NOMO-1 treated with DMSO at 0.1 percent for 48 hours (cell line): Measurements from ENCODE around the gene SLC30A4.

Experiments used
- DNase-seq: peaks from one replicate; lab custom pipeline; 2025; ENCODE audit not compliant: unreplicated experiment; lab: John Stamatoyannopoulos, UW

The SLC30A4 gene

DNA sequence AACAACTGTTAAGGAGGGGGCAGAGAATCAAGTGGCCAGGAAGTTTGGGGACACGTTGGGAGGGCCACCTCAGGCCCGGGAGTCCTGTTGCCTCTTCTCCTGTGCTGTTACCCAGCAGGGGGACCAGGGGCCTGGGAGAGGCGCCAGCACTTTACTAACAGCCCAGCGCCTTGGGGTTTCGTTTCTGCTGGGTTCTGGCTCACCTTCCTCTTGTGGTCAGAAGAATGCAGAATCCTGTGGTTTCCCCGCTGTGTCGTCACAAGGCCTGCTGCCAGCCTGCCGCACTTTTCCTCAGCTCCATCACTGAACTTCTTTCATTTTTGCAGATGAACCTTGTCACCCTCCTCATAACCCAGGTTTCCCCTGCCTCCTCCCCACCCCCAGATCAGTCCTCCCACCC lies 67.7 kb downstream of the SLC30A4 start:
- DNase-seq: peak; percentile 93

DNA sequence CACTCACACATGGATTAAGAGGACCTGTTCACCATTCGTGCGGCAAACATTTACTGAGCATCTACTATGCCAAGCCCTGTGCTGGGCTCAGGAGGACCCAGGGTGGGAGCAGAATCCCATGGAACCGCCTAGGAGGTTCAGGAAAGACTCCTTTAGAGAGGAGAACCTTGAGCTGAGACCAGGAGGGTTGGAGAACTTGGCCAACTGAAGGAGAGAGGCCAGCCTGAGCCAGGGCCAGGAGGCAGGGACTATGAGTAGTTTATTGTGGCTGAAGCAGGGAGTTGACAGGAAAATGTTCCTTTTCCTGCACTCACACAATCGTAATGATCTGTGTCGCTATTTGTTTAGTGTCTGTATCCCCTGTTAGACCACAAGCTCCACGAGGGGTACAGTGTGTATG lies 71.3 kb downstream of the SLC30A4 start:
- DNase-seq: no peak

DNA sequence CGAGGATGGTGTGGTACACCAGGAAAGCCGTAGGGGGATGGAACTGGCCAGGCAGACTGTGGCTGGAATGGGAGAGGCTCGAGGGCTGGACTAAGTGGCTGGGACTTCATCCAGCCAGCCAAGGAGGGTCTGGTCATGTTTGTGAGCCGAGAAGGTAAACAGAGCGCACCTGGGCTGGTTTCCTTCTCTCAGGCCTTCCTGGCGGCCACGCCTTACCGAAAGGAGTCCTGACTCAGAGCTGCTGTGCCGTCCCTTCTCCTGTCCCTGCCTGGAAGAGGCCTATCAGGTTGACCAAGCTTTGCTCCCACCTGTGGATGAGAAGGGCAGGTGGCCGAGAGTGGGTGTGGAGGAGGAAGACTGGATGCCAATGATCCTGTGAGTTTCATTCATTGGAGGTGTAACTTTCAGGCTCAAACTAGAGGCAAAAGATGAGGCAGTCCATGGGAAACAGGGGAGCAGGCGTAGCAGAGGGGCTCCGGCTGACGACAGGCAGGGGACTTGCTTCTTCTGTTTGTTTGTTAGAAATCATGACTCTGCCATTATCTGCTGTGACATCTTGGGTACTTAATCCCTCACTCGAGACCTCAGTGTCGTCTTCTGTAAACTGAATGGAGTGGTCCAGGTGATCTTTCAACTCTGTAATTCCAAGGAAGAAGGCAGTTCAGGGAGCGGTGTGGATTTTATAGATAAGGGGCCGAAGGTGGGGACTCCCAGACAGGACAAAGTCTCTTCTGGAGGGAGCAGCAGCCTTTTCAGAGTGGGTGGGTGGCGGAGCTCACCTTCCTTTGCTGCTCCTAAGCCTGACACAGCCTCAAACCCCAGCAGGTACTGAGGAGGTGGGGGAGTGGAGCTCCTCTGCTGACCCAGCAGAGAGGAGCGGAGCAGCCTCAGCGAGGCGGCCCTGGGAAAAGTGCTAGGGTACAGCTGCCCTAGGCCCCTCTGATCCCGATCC lies 72.4 kb downstream of the SLC30A4 start:
- no peak for DNase-seq

DNA sequence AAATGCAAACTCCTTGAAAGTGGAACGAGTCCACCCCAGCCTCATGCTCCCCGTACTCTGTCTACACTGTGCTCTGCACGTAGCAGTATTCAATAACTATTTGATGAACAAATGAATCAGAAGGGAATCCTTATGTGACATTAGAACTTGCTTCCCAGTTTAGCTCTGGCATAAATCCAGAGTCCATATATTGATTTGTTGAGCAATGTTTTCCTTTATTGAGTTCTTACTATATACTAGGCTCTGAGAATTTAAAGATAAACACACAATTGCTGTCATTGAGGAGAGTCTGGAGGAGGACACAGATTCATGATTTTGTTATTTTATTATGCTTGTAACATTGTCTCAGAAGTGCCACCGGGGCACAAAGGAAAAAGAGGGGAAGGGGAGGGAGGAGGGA lies 73.2 kb downstream of the SLC30A4 start:
- DNase-seq: no peak

DNA sequence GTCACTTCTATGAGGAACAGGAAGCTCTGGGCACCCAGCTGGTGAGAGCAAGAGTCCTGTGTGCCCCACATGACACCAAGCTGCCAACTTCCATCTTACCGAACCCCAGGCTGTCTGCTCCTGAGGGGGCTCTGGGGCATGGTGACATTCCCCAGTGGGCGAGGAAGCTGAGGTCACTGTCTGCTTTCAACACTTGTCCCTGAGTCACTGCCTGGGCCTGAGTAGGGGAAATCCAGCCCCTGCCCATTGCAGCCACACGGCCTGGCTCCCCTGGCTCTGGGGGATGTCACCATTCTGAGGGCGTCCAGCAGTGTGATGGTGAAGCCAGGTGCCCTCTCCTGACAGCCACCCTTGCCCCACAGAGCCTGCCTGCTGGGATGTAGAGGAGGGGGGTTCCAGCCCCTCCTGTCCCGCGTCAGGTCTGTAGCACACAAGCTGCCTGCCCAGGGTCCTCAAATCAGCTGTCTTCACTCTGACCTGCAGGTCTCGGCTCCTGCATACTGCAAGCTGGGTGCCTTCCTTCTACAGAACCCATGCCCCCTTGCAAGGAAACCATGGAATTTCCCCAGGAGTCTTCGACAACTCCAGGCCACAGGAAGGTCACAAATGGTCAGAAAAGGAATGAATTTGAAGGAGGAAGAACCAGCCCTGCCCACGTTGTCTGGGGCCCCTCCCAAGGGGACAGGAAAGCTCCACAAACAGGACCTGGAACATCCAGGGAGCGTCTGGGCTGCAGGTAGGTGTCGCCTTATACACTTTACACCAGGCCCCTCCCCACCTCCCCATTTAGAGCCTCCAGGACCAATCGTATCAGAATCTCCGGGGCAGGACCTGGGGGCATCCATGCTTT lies 74.3 kb downstream of the SLC30A4 start:
- DNase-seq: peak; percentile 28

DNA sequence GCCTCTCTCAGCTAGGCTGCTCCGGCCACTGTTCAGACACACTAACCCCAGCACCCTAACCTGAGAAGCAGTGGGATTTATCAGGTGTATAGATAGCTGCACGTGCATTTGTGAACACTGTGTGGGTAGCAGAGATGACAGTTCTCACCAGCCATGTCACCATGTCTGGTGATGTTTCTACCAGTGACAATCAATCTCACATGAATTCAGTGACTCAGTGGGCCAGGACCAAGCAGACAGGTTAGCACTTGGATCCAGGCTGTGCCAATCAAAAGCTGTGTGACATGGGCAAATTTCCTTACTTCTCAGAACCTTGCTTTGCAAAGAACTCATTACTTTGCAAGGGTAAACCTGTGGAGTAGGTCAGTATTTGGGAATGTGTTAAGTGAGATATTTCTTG lies 78.9 kb downstream of the SLC30A4 start:
- DNase-seq: no peak

DNA sequence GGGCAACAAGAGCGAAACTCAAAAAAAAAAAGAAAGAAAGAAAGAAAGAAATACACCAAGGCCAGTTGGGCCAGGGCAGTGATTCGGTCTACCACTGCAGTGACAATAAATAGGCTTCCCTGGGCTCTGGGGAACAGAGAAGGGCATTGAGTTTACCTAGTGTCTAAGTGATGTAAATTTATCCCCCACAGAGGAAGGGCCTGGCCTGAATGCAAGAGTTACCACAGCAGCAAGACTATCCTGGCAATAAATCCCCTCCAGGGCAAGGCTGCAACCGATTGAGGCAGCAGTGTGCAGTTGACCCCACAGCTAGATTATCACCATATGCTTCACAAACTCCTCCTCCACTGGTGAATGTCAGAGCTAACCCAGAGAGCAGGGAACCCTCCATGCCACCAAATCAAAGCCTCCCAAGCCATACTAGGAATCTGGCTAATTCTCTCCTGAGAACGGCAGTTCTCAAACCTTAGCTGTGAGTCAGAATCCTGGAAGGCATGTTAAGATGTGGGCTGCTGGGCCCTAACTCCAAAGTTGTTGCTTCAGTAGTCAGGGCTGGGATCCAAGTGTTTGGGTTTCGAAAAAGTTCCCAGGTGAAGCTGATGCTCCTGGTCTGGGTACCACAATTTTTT lies 79.9 kb downstream of the SLC30A4 start:
- DNase-seq: no peak

DNA sequence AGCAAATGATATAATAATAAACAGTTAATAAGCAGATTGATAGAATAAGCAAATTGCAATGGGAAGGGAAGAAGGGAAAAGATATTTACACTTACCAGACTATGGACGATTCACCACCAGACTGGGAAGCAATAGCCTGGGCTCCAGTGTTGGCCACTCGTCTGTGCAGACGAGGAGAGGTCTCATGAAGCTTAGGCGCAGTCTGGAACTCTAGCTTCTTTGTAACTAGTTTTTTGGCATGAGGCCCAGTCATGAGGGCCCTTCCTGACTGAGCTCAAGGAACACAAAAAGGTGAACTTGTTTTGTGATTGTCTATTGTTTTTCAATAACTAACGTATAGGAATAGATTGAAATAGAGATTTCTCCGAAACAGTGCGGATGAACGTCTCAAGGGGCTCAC lies 80.9 kb downstream of the SLC30A4 start:
- no peak for DNase-seq

DNA sequence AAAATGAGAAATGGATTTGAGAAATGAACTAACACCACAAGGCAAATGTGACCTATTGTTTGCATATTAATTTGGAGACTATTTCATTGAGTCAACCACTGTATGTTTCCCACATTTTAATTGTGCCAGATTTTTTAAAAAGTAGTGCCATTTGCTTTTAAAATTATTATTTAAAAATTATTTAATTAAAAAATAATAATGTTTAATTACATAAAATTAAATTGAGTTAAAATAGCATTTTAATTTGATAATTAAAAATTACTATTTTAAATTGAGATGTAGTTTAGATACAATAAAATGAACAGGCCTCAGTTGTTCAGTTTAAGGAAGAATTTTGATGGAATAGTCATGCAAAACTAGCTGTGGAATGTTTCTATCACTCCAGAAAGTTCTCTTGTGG lies 81.5 kb downstream of the SLC30A4 start:
- no peak for DNase-seq

DNA sequence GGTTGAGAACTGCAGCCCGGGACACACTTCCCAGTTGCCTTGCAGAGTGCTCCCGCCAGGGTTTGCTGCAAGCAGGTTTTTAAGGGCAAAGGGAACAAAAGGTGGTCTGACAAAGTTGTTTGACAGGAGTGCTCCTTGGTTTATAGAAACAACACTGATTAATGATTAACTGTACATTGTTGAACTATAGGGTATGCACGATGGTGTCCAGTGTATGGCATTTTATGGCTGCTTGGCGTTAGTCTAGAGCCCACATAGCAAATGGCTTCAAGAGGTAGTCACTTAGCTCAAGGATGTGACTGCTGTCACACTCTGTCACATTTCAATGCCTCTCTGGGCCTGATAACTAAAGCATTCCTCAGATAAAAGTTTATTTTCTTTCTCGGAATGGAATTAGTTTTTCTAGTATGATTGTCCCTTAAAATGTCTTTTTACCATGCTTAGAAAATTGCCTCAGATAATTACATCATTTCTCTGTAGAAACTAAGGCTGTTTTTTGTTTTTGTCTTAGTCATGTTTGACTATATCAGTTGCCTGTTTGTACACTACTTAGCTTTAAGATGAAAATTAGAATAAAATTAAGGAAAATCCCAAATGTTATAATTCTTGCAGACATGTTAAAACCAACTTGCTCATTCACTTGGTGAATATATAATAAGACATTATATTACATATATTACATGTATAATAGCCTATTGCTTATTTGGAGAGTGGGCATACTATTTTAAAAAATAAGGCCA lies 82.9 kb downstream of the SLC30A4 start:
- DNase-seq: no peak

DNA sequence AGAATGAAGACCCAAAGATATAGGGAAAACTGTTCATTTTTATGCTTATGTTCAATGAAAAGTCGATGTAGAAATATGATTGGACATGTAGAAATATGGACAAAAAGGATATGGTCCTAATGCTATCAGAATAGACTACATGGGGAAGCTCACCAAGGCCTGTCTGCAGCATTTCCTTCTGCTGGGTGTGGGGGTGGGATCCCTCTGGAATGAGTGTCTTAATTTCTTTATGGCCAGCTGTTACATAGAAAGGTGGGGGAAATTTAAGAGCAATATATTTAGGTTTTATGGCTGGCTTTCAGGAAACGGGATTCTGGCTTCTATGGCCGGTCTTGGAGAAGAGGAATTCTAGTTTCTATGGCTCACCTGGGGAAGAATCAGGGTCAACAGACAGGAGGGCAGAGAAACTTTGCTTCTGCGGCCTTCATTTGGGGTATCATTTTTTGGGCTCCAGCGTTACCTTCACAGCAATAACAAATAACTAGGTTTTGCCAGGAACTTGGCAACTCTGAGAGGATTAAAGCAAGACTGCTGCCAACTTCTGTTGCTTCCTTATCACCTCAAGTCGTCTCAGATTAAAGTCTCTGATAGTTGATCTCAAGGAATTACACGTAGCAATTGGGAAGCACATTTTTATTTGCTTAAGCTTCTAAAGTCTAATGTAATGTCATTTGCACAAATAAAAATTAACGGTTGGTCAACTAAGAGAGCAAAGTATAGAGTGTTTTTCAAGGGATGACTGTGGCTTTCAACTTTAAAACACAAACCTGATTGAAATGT lies 87.2 kb downstream of the SLC30A4 start:
- no peak for DNase-seq

DNA sequence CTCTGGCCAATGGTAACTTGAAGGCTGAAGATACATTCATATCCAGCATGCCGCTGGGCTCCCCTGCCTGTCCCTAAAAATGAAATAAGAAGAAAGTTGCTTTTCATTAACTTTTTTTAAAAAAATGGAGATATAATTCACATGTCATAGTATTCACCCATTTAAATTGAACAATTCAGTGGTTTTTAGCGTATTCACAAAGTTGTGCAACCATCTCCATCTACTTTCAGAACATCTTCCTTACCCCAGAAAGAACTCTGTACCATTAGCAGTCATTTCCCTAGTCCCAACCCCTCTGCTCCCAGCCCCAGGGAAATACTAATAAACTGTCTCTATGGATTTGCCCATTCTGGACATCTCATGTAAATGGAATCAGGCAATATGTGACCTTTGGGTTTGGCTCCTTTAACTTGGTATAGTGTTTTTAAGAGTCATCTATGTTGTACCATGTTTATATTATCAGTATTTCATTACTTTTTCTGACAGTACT lies 88.4 kb downstream of the SLC30A4 start:
- no peak for DNase-seq

DNA sequence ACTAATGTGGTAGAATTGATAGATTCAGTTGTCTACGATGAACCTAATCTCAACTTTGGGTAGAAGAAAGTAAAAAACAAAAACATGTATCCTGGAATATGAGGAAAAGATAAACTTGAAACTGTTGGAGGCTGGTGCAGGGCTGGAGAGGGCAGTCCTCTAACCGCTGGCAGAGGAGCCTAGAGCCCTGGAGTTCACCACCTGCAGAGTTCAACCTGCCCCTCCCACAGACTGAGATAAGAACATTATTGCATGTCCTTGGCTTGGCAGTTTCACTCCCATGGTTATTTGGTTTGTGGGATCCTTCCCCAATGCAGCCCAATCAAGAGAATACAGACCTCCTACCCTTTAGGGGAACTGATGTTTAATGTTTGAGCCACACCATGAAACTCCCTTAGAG lies 91.0 kb downstream of the SLC30A4 start:
- DNase-seq: no peak

DNA sequence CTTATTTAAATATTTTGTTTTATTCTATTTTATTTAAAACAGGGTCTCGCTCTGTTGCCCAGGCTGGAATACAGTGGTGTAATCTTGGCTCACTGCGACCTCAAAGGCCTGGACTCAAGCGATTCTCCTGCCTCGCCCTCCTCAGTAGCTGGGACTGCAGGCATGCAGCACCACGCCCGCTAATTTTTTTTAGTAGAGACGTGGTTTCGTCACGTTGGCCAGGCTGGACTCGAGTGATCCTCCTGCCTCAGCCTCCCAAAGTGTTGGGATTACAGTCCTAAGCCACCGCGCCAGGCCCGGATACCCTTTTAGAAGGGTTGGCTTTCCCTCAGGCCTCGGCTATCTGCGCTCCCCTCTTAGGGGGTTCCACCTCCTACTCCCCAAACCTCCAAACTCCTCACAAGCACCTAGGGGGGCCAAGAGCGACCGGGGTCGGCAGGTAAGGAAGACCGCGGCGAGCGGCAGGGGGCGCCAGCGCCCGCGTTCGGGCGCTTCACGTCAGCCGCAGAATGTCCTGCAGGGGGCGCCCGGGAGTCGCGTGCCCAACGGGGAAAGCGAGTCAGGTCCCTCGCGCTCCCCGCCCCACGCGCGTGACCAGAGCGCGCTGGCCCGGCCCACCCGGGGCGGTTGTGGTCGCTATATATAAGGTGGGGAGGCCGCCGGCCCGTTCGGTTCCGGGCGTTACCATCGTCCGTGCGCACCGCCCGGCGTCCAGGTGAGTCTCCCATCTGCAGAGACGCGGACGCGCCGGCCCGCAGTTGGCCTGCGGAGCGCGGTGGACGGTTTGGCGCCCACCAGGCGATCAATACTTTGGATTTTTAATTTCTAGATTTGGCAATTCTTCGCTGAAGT lies 92.4 kb downstream of the SLC30A4 start:
- peak; percentile 15 for DNase-seq
